Activated T-cell treated with anti-CD3 and anti-CD28 coated beads, Interleukin-2, amount 50 U/mL, for 72 hours (primary cell): ENCODE measurements around the gene TAC4. TPM values are rescaled to one million over a fixed set of nuclear protein-coding genes. Genes with fewer than 3 reads are reported as not detected.

Experiments used
- ATAC-seq, 2 donors: fragments of 150-1000 bp; cut with Tn5 transposase; replicated peaks in 1 of 2; 2 replicates each; pipeline ENCODE4 v1.10.0; 2021; ENCODE audit warnings: moderate library complexity in 2 of 2, mild to moderate bottlenecking in 1 of 2
- DNase-seq, 2 donors: peaks; one replicate each; pipeline ENCODE4 v3.0.0; 2021 to 2022; ENCODE audit warnings: mixed read lengths in 1 of 2
- H3K27ac Mint-ChIP-seq: one replicate; pipeline ENCODE4 v1.8.0; 2022; ENCODE audit warnings: mild to moderate bottlenecking, moderate library complexity, mixed read lengths
- H3K27me3 Mint-ChIP-seq: one replicate; pipeline ENCODE4 v1.8.0; 2022; ENCODE audit warnings: low read depth, mixed read lengths
- H3K36me3 Mint-ChIP-seq, 2 donors: one replicate each; pipeline ENCODE4 v1.8.0; 2022; ENCODE audit warnings: mixed read lengths in 2 of 2, mild to moderate bottlenecking in 1 of 2; ENCODE audit not compliant: insufficient read depth in 2 of 2
- H3K4me1 Mint-ChIP-seq: one replicate; pipeline ENCODE4 v1.8.0; 2022; ENCODE audit warnings: low read depth, mixed read lengths
- H3K4me3 Mint-ChIP-seq, 2 donors: one replicate each; pipeline ENCODE4 v1.8.0; 2022; ENCODE audit warnings: mild to moderate bottlenecking in 2 of 2, mixed read lengths in 2 of 2, moderate library complexity in 2 of 2
- H3K9me3 Mint-ChIP-seq, 2 donors: one replicate each; pipeline ENCODE4 v1.8.0; 2022; ENCODE audit warnings: mixed read lengths in 2 of 2
- total RNA-seq, 2 donors: library from RNA; stranded (reverse); gene quantifications; one replicate each; pipeline ENCODE4 v1.2.3, GENCODE V29; 2022

The TAC4 gene
- total RNA-seq, 2 donors from 2014 or later, result not detected

DNA sequence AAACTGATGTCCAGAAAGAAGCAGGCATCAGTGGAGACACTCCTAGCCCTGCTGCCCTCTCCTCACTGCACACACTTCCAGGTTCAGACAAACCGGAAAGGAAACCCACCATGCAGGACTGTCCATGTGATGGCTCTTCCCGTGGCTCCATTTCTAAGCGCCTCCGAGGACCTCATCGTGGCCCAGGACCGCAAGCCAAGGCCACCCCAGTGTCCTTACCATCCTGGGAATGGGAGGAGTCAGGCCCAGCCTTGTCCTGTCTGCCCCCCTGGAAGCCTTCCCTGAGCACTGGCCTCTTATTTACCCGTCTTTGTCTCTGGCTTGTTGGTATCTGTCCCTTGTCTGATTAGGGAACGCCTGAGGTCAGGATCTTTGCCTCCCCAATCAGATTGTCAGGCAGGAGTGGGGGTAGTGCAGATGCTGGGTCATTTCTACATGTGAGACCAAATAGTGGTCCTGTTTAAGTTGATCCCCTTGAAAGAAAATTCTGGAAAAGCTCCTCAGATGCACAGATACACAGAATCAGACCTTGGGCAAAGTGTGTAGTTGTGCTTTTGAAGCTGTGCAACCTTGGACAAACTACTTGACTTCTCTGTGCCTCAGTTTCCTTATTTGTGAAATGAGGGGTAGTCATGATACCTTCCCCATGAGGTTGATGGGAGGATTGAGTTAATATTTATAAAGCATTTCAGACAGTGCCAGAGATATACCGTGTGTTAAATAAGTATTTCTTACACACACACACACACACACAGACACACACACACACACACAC lies 744 bp downstream of the TAC4 start:
- H3K27ac Mint-ChIP-seq, result no peak overlapping the region
- H3K9me3 Mint-ChIP-seq, result no peaks in the 10 kb centered on the region
- H3K36me3 Mint-ChIP-seq, result peaks cover 0 to 2% of the 10 kb centered on the region in 2 donors
- H3K4me1 Mint-ChIP-seq, result peaks cover 20% of the 10 kb centered on the region
- ATAC-seq (no peak), DNase-seq (no peak)
- no peak overlapping the region for H3K4me3 Mint-ChIP-seq
- H3K27me3 Mint-ChIP-seq, result peaks cover 6% of the 10 kb centered on the region

DNA sequence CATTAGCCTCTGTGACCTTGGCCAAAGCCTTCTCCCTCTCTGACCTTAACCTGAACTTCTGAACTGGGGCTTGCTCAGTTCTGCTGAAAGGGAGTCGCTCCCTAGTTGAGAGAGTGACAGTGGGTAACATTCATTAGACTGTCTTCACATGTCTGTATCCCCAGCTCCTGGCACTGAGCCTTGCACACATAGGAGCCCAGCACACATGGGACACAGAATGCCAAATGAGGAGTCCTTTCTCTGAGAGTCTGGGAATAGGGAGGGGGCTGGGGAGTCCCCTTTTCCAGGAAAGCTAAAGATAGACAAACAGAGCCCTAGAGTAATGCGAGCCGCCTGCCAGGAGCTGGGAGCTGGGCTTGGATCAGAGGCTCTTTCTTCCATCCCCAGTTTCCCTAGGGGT lies 2.5 kb downstream of the TAC4 start:
- no peaks in the 10 kb centered on the region for H3K27me3 Mint-ChIP-seq
- H3K4me1 Mint-ChIP-seq, result peaks cover 6% of the 10 kb centered on the region
- H3K36me3 Mint-ChIP-seq, result peaks cover 0 to 4% of the 10 kb centered on the region in 2 donors
- H3K9me3 Mint-ChIP-seq, result no peaks in the 10 kb centered on the region
- no peak overlapping the region for H3K27ac Mint-ChIP-seq
- no peak overlapping the region for H3K4me3 Mint-ChIP-seq
- DNase-seq, result no peak
- ATAC-seq, result no peak

DNA sequence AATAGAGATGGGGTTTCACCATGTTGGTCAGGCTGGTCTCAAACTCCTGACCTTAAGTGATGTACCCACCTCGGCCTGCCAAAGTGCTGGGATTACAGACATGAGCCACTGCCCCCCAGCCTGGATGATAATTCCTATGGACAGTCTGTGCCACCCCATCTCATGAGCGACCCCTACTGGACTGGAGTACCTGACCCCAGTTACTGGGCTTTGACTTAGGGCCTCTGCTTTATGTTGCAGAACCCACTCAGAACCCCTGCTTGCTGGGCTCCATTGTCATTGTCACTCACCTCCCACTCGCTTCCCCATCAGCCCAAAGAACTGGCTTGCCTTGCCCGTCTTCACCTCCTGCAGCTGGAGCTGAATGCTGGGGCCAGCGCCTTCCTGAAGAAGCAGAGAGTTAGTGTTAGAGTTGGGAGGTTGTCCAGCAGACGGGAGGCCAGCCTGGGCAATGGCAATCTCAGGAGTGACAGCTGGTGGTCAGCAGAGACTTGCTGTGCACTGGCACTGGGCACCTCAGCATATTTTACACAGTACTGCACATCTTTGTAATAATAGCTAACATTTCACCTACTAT lies 4.0 kb downstream of the TAC4 start:
- H3K27ac Mint-ChIP-seq, result no peak overlapping the region

DNA sequence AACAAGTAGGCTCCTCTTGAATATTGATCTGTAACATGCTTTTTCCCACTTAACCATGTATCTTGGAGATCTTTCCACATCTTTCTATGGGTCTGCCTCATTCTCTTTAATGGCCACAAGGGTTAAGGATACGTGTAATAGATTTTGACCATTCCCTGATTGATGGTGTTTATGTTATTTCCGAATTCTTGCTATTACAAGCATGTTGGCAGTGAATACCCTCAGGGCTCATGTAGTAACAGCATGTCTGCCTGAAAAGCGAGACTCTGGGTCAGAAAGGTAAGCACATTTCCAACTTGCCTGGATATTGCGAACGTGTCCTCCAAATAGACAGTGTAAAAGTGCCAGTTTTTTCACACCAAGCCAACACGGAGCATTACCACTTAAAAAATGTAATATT lies 5.0 kb downstream of the TAC4 start:
- peaks cover 0 to 5% of the 10 kb centered on the region in 2 donors for H3K36me3 Mint-ChIP-seq
- DNase-seq, result no peak
- H3K9me3 Mint-ChIP-seq, result no peaks in the 10 kb centered on the region
- no peak for ATAC-seq
- H3K27me3 Mint-ChIP-seq, result no peaks in the 10 kb centered on the region
- H3K4me3 Mint-ChIP-seq, result no peak overlapping the region
- H3K27ac Mint-ChIP-seq, result no peak overlapping the region
- peaks cover 6% of the 10 kb centered on the region for H3K4me1 Mint-ChIP-seq

More for the DNA sequence above, 4.0 kb downstream of the TAC4 start:
- Mint-ChIP-seq H3K4me3 (no peak overlapping the region), H3K27me3 (no peaks in the 10 kb centered on the region), H3K36me3 (peaks cover 0 to 5% of the 10 kb centered on the region in 2 donors), H3K9me3 (no peaks in the 10 kb centered on the region), H3K4me1 (peaks cover 6% of the 10 kb centered on the region)
- ATAC-seq (no peak), DNase-seq (peak in 1 of 2 donors; percentile 16)

DNA sequence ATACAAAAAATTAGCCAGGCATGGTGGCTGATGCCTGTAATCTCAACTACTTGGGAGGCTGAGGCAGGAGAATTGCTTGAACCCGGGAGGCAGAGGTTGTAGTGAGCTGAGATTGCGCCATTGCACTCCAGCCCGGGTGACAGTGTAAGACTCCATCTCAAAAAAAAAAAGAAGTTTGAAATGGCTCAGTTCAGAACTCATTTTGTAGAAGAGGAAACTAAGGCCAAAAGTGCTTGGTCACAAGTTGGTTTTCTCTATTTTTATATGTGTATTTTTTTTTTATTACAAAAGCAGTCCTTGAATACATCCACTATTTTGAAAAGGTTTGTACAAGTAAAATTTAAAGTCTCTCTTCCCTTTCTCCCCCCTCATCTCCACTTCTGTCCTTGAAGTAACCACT lies 5.5 kb downstream of the TAC4 start:
- Mint-ChIP-seq H3K9me3 (no peaks in the 10 kb centered on the region), H3K4me3 (no peak overlapping the region), H3K27ac (no peak overlapping the region), H3K36me3 (peaks cover 0 to 5% of the 10 kb centered on the region in 2 donors), H3K4me1 (peaks cover 6% of the 10 kb centered on the region), H3K27me3 (no peaks in the 10 kb centered on the region)
- DNase-seq, result no peak
- no peak for ATAC-seq

DNA sequence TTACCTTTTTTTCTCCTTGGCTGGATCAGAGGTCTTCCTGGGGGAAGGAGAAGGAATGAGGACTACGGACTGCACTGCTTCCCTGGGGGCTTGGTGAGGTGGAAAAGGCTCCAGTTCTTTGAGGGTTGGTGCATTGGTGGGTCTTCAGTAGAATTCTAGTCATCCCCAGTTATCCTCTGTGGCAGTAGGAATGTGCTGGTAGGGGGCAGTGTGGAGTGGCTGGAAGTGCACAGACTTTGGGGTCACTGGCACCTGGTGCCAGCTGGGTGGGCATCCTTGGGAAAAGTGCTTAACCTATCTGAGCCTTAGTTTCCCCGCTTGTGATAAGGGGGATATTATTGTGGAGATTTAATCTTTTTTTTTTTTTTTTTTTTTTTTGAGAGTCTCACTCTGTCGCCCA lies 6.3 kb downstream of the TAC4 start:
- ATAC-seq (no peak), DNase-seq (no peak)
- peaks cover 6% of the 10 kb centered on the region for H3K4me1 Mint-ChIP-seq
- no peaks in the 10 kb centered on the region for H3K27me3 Mint-ChIP-seq
- H3K27ac Mint-ChIP-seq, result no peak overlapping the region
- peaks cover 0 to 5% of the 10 kb centered on the region in 2 donors for H3K36me3 Mint-ChIP-seq
- H3K4me3 Mint-ChIP-seq, result no peak overlapping the region
- H3K9me3 Mint-ChIP-seq, result no peaks in the 10 kb centered on the region

DNA sequence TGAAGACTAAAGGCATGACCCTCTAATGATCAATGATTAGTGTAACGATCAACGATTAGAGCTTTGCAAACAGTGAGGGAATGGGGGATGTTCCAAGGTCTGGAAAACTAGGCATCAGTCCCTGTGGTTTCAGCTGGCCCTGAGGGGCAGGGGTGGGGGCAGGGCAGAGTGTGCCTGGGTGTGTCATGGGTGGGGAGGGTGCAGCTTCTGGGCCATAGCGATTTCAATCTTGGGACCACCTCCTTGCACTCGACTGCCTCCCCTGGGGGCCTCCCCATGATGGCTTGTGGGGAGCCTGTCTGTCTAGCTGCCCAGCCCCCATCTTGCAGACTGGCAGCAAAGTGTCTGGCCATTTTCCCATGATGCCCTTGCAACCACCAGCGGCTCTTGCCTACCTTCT lies 8.4 kb downstream of the TAC4 start:
- ATAC-seq (no peak), DNase-seq (no peak)
- H3K9me3 Mint-ChIP-seq, result no peaks in the 10 kb centered on the region
- peaks cover 0 to 5% of the 10 kb centered on the region in 2 donors for H3K36me3 Mint-ChIP-seq
- no peaks in the 10 kb centered on the region for H3K27me3 Mint-ChIP-seq
- H3K4me1 Mint-ChIP-seq, result no peaks in the 10 kb centered on the region
- H3K4me3 Mint-ChIP-seq, result no peak overlapping the region
- H3K27ac Mint-ChIP-seq, result no peak overlapping the region

DNA sequence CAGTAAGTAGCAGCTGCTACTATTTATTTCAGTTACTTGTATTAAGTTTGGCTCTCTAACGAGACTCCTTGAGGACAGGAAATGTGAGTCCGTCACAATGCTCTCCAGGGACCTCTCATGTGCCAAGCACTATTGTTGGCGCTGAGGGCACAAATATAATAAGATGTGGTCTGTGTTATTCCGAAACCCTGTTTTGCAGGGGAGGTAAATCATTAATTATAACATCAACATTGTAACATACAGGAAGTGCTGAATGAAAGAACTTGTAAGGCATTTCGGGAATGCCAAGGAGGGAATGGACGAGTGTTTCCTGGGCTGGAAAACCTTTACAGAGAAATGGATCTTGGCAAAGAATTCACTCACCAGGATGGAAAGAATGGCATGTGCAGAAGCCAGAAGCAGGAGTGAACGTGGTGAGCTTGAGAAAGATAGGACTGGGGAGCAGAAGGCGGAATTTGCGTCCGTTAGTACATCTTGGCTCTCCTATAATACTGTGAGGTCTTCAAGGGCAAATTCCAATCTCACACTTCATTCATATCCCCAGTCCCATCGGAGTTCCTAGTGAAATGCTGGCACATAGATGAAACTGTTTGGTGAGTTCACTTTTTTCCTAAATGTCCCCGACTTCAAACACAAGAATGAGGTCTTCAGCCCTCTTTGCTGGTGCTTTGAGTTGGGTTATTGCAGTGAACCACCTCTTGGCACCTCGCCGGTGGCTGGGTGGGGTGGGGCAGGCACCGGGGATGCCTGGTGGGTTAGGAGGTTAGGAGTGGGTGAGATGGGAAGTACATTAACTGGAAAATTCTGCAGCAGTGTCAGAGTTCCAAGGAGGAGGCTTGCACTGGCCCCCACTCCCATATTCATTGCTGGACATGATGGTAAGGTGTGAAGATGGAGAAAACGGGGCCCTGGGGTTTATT lies 11.5 kb downstream of the TAC4 start:
- H3K27ac Mint-ChIP-seq, result no peak overlapping the region
- no peak overlapping the region for H3K4me3 Mint-ChIP-seq
- no peaks in the 10 kb centered on the region for H3K4me1 Mint-ChIP-seq
- H3K36me3 Mint-ChIP-seq, result peaks cover 0 to 2% of the 10 kb centered on the region in 2 donors
- H3K9me3 Mint-ChIP-seq, result no peaks in the 10 kb centered on the region
- ATAC-seq (no peak), DNase-seq (no peak)
- H3K27me3 Mint-ChIP-seq, result no peaks in the 10 kb centered on the region

DNA sequence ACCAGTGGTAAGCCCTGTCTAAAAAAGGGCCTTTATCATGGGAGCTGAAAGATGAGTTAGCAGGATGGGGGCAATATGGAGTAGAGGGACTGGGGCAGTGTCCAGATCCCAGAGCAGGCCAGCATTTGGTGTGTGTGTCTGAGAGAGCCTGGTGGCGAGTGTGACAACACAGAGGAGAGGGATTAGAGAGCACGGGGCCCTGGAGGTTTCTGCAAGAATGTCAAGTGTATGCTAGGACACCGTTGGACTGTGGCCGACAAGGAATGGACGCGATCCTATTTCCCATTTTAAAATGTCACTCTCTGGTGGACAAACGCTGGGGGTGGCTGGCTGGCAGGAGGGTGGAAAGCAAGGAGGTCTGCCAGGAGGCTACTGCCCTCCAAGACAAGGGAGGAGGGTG lies 12.4 kb downstream of the TAC4 start:
- ATAC-seq (no peak), DNase-seq (no peak)
- no peaks in the 10 kb centered on the region for H3K4me1 Mint-ChIP-seq
- H3K27ac Mint-ChIP-seq, result no peak overlapping the region
- H3K4me3 Mint-ChIP-seq, result no peak overlapping the region
- H3K9me3 Mint-ChIP-seq, result no peaks in the 10 kb centered on the region
- peaks cover 0 to 3% of the 10 kb centered on the region in 2 donors for H3K36me3 Mint-ChIP-seq
- no peaks in the 10 kb centered on the region for H3K27me3 Mint-ChIP-seq

DNA sequence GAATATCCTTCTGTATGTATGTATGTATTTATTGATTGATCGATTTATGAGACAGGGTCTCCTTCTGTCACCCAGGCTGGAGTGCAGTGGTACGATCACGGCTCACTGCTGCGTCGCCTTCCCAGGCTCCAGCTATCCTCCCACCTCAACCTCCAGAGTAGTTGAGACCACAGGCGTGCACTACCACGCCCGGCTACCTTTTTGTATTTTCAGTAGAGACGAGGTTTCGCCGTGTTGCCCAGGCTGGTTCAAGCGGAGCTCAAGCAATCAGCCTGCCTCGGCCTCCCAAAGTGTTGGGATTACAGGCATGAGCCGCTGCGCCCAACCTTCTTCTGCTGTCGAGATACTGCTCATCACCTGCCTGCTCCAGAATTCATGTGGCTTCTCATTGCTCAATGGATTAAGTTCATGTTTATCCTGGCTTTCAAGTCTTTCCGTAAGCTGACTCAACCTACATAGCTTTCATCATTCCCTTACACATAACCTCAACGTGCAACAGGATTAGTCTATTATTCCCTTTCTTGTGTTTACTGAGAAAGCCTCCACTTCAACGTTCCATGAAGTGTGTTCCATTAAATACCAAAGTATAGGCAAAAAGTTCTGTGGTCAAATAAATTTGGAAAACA lies 13.6 kb downstream of the TAC4 start:
- no peaks in the 10 kb centered on the region for H3K27me3 Mint-ChIP-seq
- H3K27ac Mint-ChIP-seq, result no peak overlapping the region
- no peaks in the 10 kb centered on the region for H3K9me3 Mint-ChIP-seq
- DNase-seq, result no peak
- no peak overlapping the region for H3K4me3 Mint-ChIP-seq
- no peak for ATAC-seq
- no peaks in the 10 kb centered on the region for H3K4me1 Mint-ChIP-seq
- peaks cover 0 to 2% of the 10 kb centered on the region in 2 donors for H3K36me3 Mint-ChIP-seq

DNA sequence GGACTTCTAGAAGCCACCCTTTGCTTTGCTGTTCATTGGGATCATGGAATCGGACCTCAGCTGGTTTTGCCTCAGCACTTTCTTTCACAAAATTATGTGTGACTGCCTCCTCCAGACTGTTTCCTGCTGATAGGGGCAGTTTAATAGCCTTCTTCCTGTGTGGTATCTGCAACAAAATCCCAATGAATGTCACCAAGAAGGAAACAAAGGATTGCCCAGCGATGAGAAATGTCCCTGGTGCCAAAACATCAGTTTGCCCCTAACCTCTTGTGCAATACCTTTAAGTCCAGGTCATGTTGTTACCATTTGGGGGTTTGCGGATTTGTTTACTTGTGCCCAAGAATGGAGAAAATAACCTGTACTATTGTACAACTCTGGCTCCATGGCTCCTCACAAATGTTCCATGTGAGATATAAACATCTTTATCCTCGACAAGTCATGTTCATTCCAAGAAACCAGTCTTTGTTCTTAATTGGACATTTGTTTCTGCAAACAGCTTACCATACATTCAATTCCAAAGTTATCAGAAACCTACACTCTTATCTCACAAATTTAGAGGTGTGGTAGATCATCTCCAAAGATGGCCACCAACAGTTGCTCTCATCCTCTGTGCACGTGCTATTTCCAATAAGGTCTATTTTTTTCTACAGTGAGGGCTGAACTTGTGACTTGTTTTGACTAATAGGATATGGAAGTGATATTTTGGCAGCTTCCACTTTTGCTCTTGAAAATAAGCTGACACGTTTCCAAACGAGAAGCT lies 14.8 kb downstream of the TAC4 start:
- no peak overlapping the region for H3K27ac Mint-ChIP-seq
- H3K4me3 Mint-ChIP-seq, result no peak overlapping the region
- DNase-seq (no peak), ATAC-seq (no peak)
- H3K4me1 Mint-ChIP-seq, result no peaks in the 10 kb centered on the region
- H3K27me3 Mint-ChIP-seq, result no peaks in the 10 kb centered on the region
- H3K9me3 Mint-ChIP-seq, result no peaks in the 10 kb centered on the region
- H3K36me3 Mint-ChIP-seq, result peaks cover 0 to 6% of the 10 kb centered on the region in 2 donors

DNA sequence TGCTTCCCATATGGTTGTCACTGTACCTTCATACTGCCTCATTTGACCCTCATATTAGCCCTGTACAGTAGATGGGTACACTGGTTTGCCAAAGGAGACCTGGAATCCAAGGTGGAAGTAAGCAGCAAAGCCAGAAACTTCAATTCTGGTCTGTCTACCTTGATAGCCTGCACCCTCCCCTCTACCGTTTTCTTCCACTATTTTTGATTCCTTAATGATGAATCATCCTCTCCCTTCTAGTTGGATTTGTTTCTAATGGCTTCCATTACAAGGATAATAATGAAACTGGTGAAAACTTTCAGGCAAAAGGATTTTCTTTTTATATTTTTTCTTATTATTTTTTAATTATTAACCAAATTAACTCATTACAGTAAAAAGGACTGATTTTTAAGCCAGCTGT lies 17.3 kb downstream of the TAC4 start:
- peaks cover 5 to 17% of the 10 kb centered on the region in 2 donors for H3K36me3 Mint-ChIP-seq
- ATAC-seq (no peak), DNase-seq (no peak)
- no peak overlapping the region for H3K4me3 Mint-ChIP-seq
- H3K27me3 Mint-ChIP-seq, result no peaks in the 10 kb centered on the region
- H3K9me3 Mint-ChIP-seq, result no peaks in the 10 kb centered on the region
- no peaks in the 10 kb centered on the region for H3K4me1 Mint-ChIP-seq
- no peak overlapping the region for H3K27ac Mint-ChIP-seq
